Hepatocyte (in vitro differentiated cells): ENCODE data around the gene TMPRSS9. TPM values are rescaled to one million over a fixed set of nuclear protein-coding genes. Genes with fewer than 3 reads are reported as not detected.

Experiments
- DNase-seq: peaks from one replicate; pipeline ENCODE4 v3.0.0-alpha.2; 2016; ENCODE audit warnings: low spot score
- H2AFZ ChIP-seq: fragments of 200-600 bp; sonication (generic); 2 replicates; pipeline ENCODE4 v1.6.0; 2016; ENCODE audit warnings: antibody characterized with exemption, mild to moderate bottlenecking
- H3K27ac ChIP-seq: fragments of 200-600 bp; sonication (generic); 2 replicates; pipeline ENCODE4 v1.5.1; 2016; ENCODE audit warnings: mild to moderate bottlenecking
- H3K27me3 ChIP-seq: fragments of 200-600 bp; sonication (generic); 2 replicates; pipeline ENCODE4 v1.6.1; 2016
- H3K36me3 ChIP-seq: fragments of 200-600 bp; sonication (generic); replicated peaks from 2 replicates; pipeline ENCODE4 v1.5.1; 2016; ENCODE audit warnings: low read depth; ENCODE audit not compliant: insufficient read depth
- H3K4me1 ChIP-seq: fragments of 200-600 bp; sonication (generic); 2 replicates; pipeline ENCODE4 v1.5.1; 2016; ENCODE audit warnings: mild to moderate bottlenecking, moderate library complexity; ENCODE audit not compliant: insufficient read depth
- H3K4me2 ChIP-seq: fragments of 200-600 bp; sonication (generic); 2 replicates; pipeline ENCODE4 v1.6.0; 2016
- H3K4me3 ChIP-seq: fragments of 200-600 bp; sonication (generic); 2 replicates; pipeline ENCODE4 v1.5.1; 2016; ENCODE audit warnings: mild to moderate bottlenecking
- H3K79me2 ChIP-seq: fragments of 200-600 bp; sonication (generic); 2 replicates; pipeline ENCODE4 v1.6.0; 2017; ENCODE audit warnings: mild to moderate bottlenecking
- H3K9me2 ChIP-seq: fragments of 200-600 bp; sonication (generic); replicated peaks from 2 replicates; pipeline ENCODE4 v1.6.0; 2017; ENCODE audit warnings: mild to moderate bottlenecking; ENCODE audit not compliant: insufficient read depth
- H3K9me3 ChIP-seq: fragments of 200-600 bp; sonication (generic); 2 replicates; pipeline ENCODE4 v1.5.1; 2016; ENCODE audit warnings: low read depth, mild to moderate bottlenecking
- H4K20me1 ChIP-seq: fragments of 200-600 bp; sonication (generic); 2 replicates; pipeline ENCODE4 v1.6.0; 2016; ENCODE audit warnings: mild to moderate bottlenecking; ENCODE audit not compliant: insufficient read depth, poor library complexity, severe bottlenecking
- CTCF ChIP-seq: fragments of 200-600 bp; sonication (generic); IDR thresholded peaks from 2 replicates; pipeline ENCODE4 v1.5.1; 2016; ENCODE audit warnings: antibody characterized with exemption, mild to moderate bottlenecking; ENCODE audit not compliant: poor library complexity
- EZH2 ChIP-seq: fragments of 200-600 bp; sonication (generic); IDR thresholded peaks from 2 replicates; pipeline ENCODE4 v1.6.1; 2016; ENCODE audit warnings: antibody characterized with exemption, mild to moderate bottlenecking, borderline replicate concordance
- EZH2phosphoT487 ChIP-seq: fragments of 200-600 bp; sonication (generic); IDR thresholded peaks from one replicate; pipeline ENCODE4 v1.6.1; 2018; ENCODE audit warnings: antibody characterized with exemption, mild to moderate bottlenecking, low read depth, moderate library complexity; ENCODE audit not compliant: unreplicated experiment, severe bottlenecking
- WGBS: methylation state at CpG from one replicate; pipeline ENCODE4 v1.1.6; 2016; ENCODE audit warnings: low lambda C conversion rate; ENCODE audit errors: missing lambda C conversion rate; 5-methylcytosine and 5-hydroxymethylcytosine counted together
- polyA plus RNA-seq: library from polyadenylated mRNA; unstranded; fragments of >200 nt; fragmentation: Nextera tagmentation; extraction: Ambion mirVana; gene quantifications from 2 replicates; pipeline ENCODE4 v1.2.1, GENCODE V29; 2016
- total RNA-seq: library from RNA; depleted of rRNA; stranded (reverse); fragments of >200 nt; gene quantifications from 2 replicates; pipeline ENCODE4 v1.2.3, GENCODE V29; 2014

Gene TMPRSS9
- total and polyA plus RNA-seq, 2 experiments from 2014 or later, result 0.23 TPM; not detected in 1

GRCh38 chr19:2332341-2333026 is 27.6 kb upstream of the TMPRSS9 start:
- H3K4me1 ChIP-seq, result peaks cover 49% of the 10 kb centered on the region
- DNase-seq, result no peak
- peak overlapping the region; percentile 95 for H3K27ac ChIP-seq
- WGBS, result 93% methylated on average over 13 of the region's 17 CpGs
- H3K9me3 ChIP-seq, result no peaks in the 10 kb centered on the region
- no peaks in the 10 kb centered on the region for H3K27me3 ChIP-seq
- H3K9me2 ChIP-seq, result no peaks in the 10 kb centered on the region
- no peaks in the 10 kb centered on the region for H3K36me3 ChIP-seq
- no peak overlapping the region for H2AFZ ChIP-seq
- TF ChIP-seq EZH2, result no peak
- TF ChIP-seq CTCF, result no peak
- TF ChIP-seq EZH2phosphoT487, result no peak
- H3K4me3 ChIP-seq, result no peak overlapping the region
- H3K79me2 ChIP-seq, result peaks cover 71% of the 10 kb centered on the region
- H4K20me1 ChIP-seq, result no peaks in the 10 kb centered on the region
- H3K4me2 ChIP-seq, result peak overlapping the region; percentile 98

DNA sequence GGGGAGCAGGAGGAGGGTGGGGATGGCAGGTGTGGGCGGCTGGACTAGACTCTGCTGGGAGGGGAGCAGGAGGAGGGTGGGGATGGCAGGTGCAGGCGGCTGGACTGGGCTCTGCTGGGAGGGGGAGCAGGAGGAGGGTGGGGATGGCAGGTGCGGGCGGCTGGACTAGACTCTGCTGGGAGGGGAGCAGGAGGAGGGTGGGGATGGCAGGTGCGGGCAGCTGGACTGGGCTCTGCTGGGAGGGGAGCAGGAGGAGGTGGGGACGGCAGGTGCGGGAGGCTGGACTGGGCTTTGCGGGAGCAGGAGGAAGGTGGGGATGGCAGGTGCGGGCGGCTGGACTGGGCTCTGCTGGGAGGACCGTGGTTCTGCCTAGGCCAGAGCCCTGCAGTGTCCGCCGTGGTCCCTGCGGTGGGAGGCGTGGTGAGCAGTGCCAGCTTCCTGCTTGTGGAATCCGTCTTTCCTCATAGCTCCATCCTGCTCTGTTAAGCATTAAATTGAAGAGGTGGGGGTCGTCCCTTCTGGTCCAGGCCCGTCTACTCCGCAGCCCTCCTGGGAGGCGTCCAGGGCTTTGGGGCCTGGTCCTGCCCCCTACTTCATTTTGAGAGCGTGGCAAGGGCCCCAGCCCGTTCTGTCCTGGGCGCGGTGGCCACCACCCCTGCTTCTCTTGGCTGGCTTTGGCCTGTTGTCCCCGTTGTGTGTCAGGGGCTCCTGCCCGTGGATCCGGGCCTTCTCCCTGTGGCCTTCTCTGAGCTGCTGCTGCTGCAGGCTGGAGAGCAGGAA is 26.8 kb upstream of the TMPRSS9 start:
- H3K9me3 ChIP-seq, result no peaks in the 10 kb centered on the region
- WGBS, result 85% methylated on average over 17 of the region's 27 CpGs
- H3K27ac ChIP-seq, result peak overlapping the region; percentile 90
- peak overlapping the region; percentile 33 for H3K4me2 ChIP-seq
- H3K4me1 ChIP-seq, result peaks cover 49% of the 10 kb centered on the region
- H3K79me2 ChIP-seq, result peaks cover 74% of the 10 kb centered on the region
- H4K20me1 ChIP-seq, result no peaks in the 10 kb centered on the region
- H3K9me2 ChIP-seq, result no peaks in the 10 kb centered on the region
- TF ChIP-seq CTCF, result no peak
- TF ChIP-seq EZH2phosphoT487, result no peak
- TF ChIP-seq EZH2, result no peak
- H3K36me3 ChIP-seq, result no peaks in the 10 kb centered on the region
- peak; percentile 50 for DNase-seq
- no peak overlapping the region for H2AFZ ChIP-seq
- H3K4me3 ChIP-seq, result no peak overlapping the region
- no peaks in the 10 kb centered on the region for H3K27me3 ChIP-seq

- no peak for TF ChIP-seq EZH2
- TF ChIP-seq EZH2phosphoT487, result no peak
- Histone ChIP-seq H3K27ac (peak overlapping the region; percentile 90), H3K4me2 (peak overlapping the region; percentile 33), H4K20me1 (no peaks in the 10 kb centered on the region), H3K4me1 (peaks cover 49% of the 10 kb centered on the region), H3K79me2 (peaks cover 77% of the 10 kb centered on the region), H3K4me3 (no peak overlapping the region), H2AFZ (no peak overlapping the region), H3K27me3 (no peaks in the 10 kb centered on the region), H3K36me3 (no peaks in the 10 kb centered on the region), H3K9me3 (no peaks in the 10 kb centered on the region), H3K9me2 (no peaks in the 10 kb centered on the region)
- no peak for DNase-seq
- 85% methylated on average over 11 of the region's 11 CpGs for WGBS
These were observed 26.3 kb upstream of the TMPRSS9 start for GRCh38 chr19:2333807-2334211.

GRCh38 chr19:2334426-2334825 is 25.6 kb upstream of the TMPRSS9 start:
- no peak overlapping the region for H3K4me3 ChIP-seq
- H2AFZ ChIP-seq, result no peak overlapping the region
- H4K20me1 ChIP-seq, result no peaks in the 10 kb centered on the region
- H3K36me3 ChIP-seq, result no peaks in the 10 kb centered on the region
- no peak for DNase-seq
- H3K9me3 ChIP-seq, result no peaks in the 10 kb centered on the region
- H3K9me2 ChIP-seq, result no peaks in the 10 kb centered on the region
- WGBS, result 96% methylated on average over 27 of the region's 27 CpGs
- H3K79me2 ChIP-seq, result peaks cover 71% of the 10 kb centered on the region
- no peak overlapping the region for H3K4me2 ChIP-seq
- TF ChIP-seq CTCF (no peak), EZH2 (no peak), EZH2phosphoT487 (no peak)
- H3K27ac ChIP-seq, result peak overlapping the region; percentile 90
- peaks cover 44% of the 10 kb centered on the region for H3K4me1 ChIP-seq
- no peaks in the 10 kb centered on the region for H3K27me3 ChIP-seq
